COR-L47 (cell line): ENCODE results near the gene SPECC1L.

Experiments
- DNase-seq: peaks from one replicate; lab custom pipeline; 2025; lab: John Stamatoyannopoulos, UW

SPECC1L gene

GRCh38 chr22:24414523-24414922 is 143.9 kb downstream of the SPECC1L start:
- DNase-seq, result no peak

DNA sequence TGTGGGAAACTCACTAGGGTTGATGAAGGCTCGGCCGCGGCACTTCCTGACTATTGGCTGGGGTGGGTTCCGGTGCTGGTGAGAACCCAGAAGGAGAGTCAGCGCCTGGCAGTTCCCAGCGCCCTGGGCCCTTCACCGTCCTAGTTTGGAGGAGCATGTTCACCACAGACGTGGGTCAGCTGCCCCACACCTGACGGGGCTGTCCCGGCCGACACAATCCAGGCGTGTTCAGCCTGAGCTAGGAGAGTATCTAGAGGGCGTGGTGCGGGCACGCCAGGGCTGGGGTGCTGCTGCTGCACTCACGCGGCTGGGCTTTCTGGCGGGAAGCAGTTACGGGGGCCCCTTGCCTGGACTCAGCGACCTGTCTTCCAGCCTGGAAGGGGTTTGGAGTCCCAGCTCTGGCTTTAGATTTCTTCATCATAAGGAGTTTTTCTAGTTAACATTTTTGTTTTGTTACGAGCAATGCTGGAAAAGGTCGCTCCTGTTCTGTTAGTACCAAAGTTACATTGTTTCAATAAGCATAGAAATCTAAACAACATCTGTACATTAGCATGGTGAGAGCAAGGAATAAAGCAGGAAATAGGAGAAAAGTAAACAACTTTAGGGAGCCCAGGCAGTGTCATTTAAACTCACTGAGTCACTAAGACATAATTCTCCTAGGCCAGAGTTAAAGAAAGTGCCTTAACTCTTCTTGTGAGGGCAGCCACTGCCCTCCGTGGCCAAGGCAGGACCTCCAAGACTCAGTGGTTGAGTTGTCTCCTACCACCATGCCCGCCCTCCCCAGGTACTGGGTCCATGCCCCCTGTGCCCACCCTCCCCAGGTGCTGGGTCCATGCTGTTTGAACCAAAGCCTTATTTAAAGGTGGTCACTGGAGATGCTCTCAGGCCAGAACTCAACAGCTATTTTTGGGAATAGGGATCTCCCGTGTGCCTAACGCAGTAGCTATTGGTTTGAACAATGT is 144.6 kb downstream of the SPECC1L start:
- no peak for DNase-seq

DNA sequence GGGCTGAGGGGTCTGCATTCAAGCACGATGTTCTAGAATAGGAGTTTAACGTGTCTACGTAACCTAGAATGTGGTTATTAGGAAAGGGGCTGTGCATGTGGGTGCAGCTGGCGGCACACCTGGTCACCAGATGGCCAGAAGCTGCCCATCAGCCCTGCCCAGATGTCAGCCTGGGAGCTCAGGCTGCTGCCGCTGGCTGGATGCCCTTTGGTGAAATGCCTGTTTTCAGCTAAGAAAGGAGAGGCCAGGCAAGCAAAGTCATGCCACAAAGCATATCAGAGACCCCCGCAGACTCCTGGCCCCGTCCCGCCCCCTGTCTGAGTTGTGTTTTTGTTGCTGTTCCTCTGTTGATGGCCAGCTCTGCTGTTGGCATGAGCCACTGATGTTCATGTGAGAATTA is 145.5 kb downstream of the SPECC1L start:
- no peak for DNase-seq

GRCh38 chr22:24416611-24417010 is 146.0 kb downstream of the SPECC1L start:
- DNase-seq, result no peak

GRCh38 chr22:24417200-24417599 is 146.6 kb downstream of the SPECC1L start:
- no peak for DNase-seq

GRCh38 chr22:24417901-24418641 is 147.4 kb downstream of the SPECC1L start:
- no peak for DNase-seq

DNA sequence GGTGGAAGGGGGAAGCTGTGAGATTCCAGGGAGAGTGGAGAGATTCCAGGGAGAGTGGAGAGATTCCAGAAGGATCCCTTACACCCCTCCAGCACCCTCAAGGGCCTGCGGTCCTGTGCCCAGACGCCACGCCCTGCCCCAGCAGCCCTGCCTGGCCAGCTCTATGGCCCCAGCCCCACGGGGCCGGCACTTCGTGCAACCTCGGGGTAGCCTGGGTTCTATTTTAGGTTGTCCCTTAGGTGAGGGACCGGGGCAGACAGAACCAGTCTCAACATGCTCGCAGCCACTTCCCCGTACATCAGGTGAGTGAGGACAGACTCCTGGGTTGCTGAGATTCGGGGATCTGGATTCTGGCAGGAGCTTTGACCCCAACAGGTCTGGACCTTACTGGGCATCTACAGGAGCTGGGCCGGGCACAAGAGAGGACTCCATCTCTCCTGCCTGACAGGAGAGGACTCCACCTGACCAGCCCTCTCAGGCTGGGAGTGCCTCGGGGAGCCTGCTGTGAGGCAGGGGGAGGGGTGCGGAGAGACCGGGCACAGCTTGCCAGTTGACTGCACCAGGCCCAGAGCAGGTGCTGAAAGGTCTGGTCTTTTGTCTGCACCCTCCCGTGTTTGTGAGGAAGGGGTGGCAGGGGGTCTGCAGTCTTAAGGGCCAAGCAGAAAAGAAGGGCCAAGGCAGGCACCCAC is 148.3 kb downstream of the SPECC1L start:
- peak; percentile 75 for DNase-seq

GRCh38 chr22:24419475-24419850 is 148.8 kb downstream of the SPECC1L start:
- DNase-seq, result no peak

GRCh38 chr22:24420072-24420976 is 149.7 kb downstream of the SPECC1L start:
- DNase-seq, result peak; percentile 56

- no peak for DNase-seq
These were observed 150.3 kb downstream of the SPECC1L start for GRCh38 chr22:24420977-24421343.

DNA sequence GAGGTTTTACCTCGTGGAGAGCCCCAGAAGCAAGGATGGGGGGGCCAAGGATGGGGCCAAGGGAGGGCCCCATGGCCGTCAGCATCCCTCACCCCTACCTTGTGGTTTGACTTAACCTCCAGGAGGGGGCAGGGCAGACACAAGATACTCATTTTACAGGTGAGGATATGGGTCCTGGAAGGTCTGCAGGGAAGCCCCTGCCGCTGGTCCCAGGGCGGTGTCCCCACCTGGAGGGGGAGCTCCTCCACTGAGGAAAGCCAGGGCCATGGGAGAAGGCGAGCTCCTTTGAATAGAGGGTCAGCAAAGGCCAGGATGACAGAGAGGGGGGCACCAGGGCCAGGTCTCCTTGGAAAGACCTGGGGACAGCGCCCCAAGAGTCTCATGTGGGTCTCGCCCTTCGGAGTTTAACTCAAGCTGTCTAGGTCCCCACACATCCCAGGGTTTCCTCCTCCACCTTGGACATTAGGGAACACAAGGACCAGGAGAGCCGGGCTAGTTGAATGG is 150.8 kb downstream of the SPECC1L start:
- no peak for DNase-seq

- DNase-seq, result no peak
These were observed 151.6 kb downstream of the SPECC1L start for GRCh38 chr22:24422102-24422665.

GRCh38 chr22:24423519-24424000 is 152.9 kb downstream of the SPECC1L start:
- no peak for DNase-seq

GRCh38 chr22:24424001-24424900 is 153.6 kb downstream of the SPECC1L start:
- no peak for DNase-seq

DNA sequence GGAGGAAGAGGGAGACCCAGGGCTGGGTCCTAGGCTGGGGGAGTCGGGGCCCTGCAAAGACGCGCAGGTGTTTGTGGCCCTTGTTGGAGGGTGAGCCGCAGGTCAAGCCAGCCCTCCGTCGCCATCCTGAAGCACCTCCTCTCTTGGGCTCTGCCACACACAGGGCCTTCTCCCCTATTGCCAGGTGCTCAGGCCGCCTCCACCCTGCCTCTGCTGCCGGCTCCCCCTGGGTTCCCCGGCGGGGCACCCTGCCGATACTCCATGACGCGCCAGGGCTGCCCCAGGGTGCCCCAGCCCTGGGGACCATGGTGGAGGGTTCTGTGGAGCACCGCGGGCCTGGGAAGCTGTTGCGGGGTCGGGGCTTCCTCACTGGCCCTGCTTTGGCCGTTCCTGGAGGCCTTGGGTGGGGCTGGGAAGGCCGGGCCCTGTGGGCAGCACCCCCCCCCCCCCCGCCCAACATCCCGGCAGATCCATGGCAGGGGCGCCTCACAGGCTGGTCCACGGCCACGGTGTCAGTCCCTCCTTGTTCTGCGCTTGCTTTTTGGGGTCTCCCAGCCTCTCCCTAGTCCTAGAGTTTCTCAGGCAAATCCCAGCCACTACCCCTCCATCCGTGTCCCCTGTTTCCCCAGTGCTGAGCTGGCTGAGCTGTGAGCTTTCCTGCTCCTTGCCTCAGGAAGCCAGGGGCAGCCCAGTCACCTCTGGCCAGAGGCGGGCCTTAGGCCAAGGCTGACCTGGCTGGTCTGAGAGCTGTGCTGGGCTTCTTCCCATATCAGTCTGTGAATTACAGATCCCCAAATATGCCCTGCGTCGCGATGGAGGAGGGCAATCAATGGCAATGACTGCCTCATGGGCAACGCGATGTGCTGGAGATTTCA is 154.5 kb downstream of the SPECC1L start:
- no peak for DNase-seq

- DNase-seq, result no peak
These were observed 155.8 kb downstream of the SPECC1L start for GRCh38 chr22:24426436-24426835.

- DNase-seq, result no peak
These were observed 156.3 kb downstream of the SPECC1L start for GRCh38 chr22:24426851-24427499.

DNA sequence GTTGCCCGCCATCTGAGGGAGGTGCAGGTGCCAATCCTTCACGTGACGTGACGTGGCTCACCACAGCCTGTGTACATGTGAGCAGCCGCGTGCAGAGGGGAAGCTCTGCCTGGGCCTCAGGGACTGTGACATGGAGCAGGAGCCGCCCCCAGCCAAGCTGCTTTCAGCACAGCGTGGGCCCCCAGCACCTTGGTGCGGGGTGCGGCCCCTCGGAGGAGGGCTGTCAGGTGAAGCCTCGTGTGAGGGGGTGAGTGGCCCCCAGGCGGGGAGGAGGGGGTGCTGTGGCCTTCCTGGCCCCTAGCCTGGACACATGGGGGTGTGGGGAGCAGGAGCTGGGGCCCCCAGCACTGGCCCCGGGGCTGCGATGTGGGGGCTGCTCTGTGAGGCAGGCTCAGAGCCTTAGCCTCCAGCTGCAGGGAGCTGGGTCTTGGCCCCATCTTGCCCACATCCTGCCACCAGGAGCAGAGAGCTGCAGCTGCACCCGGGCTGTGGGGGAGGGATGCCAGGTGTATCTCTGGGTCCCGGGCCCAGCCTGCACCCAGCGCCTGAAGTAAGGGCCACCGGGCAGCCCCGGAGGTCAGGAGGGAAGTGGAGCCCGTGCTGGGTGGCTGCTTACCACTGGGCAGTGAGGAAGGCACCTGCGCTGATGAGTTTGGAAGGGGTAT is 157.0 kb downstream of the SPECC1L start, which contains the start of gene ADORA2A:
Gene ADORA2A, plus strand, starts transcription at position 100 of the 665 bp plus-strand sequence. CDS start 5,806 bp downstream, outside the sequence.
- DNase-seq, result no peak
